Ramos (cell line): ENCODE data around the gene ATOSB.
"Not testable (repeated sequence)": the region's sequence is repeated elsewhere in the genome, so short reads cannot be mapped to it uniquely, and the experiment has no call there.

ENCODE experiments used
- in situ Hi-C: fragments of 300-500 bp; cut with MboI; formaldehyde crosslinking; loops from one replicate; pipeline ENCODE4 v1.14.3; 2022; ENCODE audit warnings: low sequenced_read_pairs; ENCODE audit not compliant: unreplicated experiment

The ATOSB gene, protein sequence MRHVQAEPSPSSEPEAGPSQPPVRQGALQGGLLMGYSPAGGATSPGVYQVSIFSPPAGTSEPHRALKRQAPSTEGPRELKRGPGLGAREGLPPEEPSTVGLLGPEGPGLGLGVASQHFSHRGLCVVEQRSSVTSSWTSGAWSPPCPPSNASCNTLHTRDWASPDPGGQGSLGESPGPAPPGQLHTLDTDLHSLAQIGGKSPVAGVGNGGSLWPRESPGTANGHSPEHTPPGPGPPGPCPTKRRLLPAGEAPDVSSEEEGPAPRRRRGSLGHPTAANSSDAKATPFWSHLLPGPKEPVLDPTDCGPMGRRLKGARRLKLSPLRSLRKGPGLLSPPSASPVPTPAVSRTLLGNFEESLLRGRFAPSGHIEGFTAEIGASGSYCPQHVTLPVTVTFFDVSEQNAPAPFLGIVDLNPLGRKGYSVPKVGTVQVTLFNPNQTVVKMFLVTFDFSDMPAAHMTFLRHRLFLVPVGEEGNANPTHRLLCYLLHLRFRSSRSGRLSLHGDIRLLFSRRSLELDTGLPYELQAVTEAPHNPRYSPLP

DNA sequence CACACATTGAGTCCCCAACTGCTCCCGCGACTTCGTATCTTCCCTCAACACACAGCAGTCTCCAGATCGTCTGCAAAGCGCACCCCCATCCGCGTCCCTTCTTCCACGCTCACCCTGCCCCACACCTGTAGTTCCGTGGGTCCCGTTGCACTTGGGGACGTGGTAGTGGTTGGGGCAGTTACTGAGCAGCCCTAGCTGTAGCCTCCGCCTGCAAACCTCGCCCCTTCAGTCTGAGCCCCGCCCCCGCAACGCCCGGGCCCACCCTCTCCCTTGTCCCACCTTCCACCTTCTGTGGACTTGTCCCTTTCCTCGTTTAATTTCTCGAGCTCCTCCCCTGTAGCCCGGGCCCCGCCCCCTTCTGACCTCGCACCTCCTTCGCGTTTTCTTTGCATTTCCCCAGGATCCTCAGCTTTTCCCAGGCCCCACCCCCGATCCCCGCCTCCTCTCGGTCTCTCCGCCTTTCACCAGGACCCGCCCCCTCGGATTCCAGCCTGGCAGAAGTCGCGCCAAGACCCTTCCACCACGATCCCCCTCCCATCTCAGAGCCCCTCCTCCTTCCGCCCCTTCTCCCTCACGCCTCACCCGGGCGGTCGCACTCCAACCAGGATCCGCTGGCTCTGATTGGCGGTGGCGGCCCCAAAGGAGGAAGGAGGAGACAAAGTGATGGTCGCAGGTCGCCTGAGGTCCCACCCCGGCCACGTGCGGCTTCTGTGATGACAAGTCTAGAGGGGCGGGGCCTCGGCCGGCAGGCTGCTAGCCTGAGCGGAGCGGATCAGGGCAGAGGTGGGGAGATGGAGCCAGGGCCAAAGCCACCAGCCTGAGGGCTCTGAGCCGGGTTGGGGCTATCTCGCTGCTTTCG, at the start of gene ATOSB:
Gene ATOSB, minus strand, starts transcription at position 183 of the 859 bp plus-strand sequence. CDS start 7,588 bp downstream, outside the sequence.
- in situ Hi-C loops = loop anchor here (10.0 kb wide), 1 partner anchor 439 kb away; no protein-coding TSS in a partner anchor

DNA sequence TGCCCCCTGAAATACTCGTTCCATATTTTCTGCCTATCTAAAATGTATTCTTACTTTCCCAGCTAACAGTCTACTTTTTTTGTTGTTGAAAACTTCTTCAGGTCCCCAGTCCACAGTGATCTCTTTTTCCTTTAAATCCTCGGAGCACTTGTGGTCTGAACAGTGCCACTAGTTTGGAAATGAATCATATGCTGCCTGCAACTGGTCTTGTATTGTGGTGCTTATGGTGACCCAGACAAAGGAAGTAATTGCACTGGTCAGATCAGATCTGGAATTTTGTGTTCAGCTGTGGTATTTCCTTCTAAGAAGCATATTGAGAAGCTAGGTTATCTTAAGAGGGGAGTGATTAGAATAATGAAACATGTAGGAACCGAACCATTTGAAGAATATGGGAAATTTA, 49.0 kb upstream of the ATOSB start:
- in situ Hi-C loops = no loop called here

DNA sequence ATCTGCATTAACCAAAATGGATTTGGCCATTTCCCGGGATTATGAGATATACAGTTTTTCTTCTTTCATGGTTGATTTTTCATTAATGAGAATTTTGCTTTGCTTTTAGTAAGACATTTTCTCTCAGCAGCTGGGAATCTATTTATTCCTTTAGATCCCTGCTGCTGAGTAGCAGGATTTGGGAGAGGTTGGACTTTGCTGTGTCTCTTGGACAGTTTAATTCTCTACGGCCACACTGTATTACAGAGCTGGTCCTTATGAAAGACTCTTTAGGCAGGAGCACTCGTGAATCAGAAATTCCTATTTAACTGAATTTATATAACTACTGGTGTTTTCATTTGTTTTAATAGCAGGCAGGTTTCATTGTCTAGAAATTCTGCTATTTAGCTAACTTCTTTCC, 47.8 kb upstream of the ATOSB start:
- in situ Hi-C loops = no loop called here

DNA sequence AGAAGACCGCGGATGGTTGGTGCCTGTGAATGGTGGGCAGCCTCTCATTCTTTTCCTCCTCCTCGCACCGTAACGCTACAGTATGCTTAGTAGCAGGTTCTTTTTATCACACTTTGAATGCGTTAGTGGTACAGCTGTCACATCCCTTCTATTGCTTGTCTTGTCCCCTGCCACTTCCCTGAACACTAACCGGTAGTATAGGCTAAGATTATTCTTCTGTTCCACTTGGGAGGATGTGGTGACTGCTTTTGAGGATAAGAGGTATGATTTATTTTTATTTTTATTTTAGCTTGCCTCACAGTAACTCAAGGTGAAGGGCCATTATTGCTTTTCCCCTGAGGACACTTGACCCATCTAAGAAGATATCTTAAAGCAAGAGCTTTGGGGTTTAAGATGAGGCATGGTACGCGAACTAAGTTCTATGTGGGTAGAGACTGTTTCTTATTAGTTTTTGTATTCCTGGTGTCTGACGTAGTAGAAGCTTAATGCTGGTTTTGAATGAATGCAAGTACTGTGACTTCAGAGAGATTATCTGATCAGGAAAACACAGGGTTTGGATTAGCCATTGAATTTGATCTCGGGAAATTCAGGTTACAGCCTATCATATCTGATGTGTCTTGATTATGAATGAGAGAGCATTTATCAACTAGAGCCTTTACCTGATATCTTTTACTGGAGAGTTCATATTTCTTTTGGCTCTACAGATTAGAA, 47.1 kb upstream of the ATOSB start:
- in situ Hi-C loops = no loop called here

DNA sequence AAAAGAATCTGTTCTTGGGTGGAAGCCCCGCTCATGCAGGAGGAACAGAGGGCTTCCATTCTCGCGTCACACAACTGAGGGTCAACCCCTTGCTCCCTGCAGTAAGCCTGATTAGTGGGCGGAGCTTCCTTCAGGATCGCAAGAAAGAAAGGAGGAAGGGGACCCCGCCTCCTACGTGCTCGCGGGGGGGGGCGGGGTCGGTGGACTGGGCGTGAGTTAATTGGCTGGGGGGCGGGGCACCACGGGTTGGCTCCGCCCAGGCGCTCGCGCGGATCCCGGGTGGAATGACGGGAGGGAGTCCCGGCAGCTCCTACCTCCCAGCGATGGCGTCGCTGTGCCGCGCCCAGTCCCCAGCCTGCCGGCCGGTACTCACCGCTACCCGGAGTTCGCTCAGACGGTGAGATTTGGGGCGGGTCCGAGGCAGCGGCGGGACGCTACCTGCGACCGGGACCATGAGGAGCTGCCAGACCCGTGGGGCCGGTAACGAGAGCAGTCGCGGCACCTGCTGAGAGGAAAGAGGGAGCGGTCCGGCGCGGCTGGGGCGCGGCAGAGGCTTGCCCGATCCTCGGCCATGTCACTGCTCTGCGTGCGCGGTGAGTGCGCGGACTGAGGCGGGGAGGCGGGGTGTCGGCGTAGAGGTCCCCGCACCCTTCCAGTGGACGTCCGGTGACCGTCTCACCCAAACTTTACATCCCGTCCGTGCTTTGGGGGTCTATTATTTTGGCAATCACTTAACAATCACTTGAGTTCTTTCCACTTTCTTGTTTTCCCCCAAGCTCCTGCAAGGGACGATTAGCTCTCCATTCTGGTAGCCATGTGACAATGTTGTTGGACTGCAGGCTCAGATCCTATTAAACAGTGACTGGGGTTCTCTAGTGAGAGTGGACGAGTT, 46.3 kb upstream of the ATOSB start, which contains the start of gene UNC13B:
Gene UNC13B, plus strand, starts transcription at position 297 of the 892 bp plus-strand sequence. Its CDS starts 275 bp downstream, at position 572.
- in situ Hi-C loops = no loop called here

DNA sequence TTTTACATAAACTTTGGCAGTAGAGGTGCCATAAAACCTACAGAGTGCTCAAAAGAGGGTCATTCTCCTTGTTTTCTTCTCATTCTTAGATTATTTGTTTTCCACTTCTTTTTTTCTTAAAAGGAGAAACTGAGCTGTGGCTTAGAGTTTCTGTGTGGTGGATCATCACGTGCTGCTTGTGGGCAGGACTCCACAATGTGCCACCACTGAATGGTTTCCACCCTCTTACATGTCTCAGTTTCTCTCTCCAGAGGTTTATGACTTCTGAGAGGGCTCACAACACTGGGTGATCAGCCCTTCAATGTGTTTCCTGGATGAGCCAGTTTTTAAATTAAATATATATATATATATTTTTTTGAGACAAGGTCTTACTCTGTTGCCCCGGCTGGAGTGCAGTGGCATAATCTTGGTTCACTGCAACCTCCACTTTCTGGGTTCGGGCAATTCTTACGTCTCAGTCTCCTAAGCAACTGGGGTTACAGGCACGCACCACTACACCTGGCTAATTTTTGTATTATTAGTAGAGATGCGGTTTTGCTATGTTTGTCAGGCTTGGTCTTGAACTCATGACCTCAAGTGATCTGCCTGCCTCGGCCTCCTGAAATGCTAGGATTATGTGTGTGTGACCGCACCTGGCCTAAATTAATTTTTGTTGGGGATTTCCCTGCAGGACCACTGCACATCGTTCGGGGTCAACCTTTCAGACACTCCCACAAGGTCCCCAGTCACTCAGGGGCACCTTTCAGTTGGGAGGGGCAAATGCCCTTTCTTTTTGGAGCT, 43.0 kb upstream of the ATOSB start:
- in situ Hi-C loops = no loop called here

DNA sequence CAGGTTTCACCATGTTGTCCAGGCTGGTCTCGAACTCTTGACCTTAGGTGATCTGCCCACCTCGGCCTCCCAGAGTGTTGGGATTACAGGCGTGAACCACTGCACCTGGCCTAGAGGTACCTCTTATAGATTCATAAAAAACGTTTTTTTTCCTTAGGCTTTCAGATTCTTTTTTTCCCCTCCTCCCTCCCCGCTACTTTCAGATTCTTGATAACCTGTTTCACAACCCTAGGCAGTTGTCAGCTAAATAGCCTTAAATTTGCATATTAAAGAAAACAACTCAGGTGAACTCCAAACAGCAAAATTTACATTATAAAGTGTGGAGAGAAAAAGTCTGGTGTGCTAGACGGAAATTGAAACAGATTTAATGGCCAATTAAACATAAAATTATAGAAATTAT, 42.2 kb upstream of the ATOSB start:
- in situ Hi-C loops = not testable (repeated sequence)

DNA sequence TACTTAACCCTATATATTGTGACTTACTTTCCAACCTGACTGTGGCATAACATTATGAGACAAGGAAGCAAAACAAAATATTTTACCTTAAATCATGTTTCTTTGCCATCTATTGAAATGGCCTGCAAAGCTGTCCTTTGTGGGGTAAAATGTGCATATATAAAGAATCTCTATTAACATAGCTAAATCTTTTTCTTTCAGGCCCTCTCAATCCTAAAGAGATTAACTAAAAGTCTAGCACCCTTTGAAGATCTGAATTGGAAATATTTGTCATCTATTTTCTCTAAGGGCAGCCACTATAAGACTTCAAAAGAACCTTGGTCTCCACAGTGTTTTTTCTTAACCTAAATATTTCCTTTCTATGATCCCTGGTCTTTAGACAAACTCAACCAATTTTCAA, 41.1 kb upstream of the ATOSB start:
- in situ Hi-C loops = no loop called here

DNA sequence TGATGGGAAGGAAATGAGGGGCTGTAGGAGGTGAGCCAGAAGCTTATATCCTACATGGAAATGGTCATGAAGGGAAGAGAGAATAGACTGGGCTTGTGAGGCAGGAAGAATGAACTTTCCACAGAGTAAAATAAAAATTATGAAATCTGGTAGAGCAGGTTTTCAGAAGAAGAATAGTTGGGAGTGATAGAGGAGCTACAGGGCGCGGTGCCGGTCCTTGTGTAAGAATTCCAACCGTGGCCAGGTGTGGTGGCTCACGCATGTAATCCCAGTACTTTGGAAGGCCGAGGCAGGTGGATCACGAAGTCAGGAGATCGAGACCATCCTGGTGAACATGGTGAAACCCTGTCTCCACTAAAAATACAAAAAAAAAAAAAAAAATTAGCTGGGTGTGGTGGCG, 37.3 kb upstream of the ATOSB start:
- in situ Hi-C loops = no loop called here

DNA sequence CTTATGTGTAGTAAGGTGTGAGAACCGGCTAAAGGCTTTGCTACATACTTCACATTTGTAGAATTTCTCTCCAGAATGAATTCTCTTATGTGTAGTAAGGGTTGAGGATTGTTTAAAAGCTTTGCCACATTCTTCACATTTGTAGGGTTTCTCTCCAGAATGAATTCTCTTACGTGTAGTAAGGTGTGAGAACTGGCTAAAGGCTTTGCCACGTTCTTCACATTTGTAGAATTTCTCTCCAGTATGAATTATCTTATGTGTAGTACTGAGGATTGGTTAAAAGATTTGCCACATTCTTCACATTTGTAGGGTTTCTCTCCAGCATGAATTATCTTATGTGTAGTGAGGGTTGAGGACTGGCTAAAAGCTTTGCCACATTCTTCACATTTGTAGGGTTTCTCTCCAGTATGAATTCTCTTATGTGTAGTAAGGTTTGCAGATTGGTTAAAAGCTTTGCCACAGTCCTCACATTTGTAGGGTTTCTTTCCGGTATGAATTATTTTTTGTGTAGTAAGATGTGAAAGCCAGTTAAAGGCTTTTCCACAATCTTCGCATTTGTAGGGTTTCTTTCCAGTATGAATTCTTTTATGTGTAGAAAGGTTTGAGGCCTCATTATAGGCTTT, 32.4 kb upstream of the ATOSB start:
- in situ Hi-C loops = not testable (repeated sequence)

DNA sequence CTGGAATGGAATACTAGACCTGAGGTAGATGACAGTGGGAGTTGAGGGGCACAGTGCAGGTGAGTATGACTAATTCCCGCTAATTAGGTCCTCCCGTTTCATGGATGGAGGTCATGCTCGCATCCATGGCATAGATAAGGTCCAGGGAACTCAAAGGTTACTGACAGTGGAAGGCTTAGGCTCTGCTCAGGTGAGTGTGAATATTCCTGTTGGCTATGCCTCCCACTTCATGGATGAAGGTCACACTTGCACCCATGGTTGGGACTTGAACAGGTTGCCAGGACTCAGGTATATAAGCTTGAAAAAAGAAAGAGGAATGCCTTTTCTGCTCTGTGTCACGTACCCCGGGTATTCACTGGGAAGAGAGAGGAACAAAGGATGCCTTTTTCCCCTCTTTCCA, 26.4 kb upstream of the ATOSB start:
- in situ Hi-C loops = no loop called here

DNA sequence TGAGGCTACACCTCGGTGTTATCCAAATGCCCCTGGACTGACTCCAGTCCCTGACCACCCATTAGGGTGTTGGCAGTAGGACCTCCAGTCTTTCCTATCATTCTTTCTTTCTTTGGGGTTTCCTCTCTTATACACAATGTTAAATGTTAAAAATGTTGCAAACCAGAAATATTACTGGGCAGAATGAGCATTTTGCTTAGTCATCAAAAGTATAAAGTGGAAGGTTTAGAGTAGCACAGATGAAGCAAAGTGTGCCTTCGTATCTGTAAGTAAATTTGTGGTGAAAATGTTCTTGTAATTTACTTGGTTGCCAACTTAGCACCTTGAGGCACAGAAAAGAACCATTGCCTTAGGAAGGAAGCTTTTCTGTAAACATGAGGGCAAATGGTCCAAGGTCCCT, 24.4 kb upstream of the ATOSB start:
- in situ Hi-C loops = no loop called here

DNA sequence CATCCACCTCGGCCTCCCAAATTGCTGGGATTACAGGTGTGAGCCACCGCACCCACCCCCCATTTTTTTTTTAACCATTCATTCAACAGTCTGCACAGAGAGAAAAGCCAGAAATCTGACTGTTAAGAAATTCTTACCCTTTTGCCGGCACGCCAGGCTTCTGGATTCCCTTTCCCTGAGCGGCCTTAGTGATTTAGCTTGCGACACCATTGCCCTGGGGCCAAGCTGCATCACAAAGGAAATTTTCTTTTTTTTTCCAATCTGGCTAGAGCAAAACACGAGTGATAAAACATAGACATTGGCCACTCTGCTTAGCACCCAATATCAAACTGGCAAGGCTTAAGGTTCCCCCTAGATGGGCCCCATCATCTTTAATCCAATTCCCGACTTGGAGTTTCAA, 21.2 kb upstream of the ATOSB start:
- in situ Hi-C loops = no loop called here

DNA sequence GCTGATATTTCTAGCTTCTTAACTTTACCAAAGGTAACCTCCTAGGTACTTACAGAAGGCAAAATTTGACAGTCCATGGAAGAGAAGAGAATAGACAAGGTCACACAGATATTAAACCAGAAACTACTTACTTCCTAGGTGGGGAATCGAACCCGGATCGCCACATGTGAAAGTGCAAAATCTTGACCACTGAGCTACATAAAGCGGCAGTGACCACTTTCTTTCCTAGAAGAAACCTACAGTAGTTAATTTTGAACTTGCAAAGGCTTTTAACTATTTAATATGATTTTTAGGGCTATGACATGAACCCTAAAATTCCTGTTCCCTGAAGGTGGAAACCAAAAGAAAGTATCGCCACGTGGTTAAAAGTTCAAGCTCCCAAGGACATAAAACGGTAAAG, 20.3 kb upstream of the ATOSB start:
- in situ Hi-C loops = no loop called here

DNA sequence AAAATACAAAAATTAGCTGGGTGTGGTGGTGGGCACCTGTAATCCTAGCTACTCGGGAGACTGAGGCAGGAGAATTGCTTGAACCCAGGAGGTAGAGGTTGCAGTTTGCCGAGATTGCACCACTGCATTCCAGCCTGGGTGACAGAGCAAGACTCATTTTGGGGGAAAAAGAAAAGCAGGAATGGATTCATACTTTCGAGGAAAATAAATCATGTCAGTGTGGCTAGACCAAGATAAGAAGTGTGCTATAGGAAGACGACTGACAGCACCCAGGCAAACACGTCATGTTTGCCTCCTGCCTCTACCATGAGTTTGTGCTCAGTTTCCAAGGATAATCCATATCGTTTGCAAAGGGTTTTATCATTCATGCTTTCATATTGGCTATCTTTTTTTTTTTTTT, 19.3 kb upstream of the ATOSB start:
- in situ Hi-C loops = no loop called here

DNA sequence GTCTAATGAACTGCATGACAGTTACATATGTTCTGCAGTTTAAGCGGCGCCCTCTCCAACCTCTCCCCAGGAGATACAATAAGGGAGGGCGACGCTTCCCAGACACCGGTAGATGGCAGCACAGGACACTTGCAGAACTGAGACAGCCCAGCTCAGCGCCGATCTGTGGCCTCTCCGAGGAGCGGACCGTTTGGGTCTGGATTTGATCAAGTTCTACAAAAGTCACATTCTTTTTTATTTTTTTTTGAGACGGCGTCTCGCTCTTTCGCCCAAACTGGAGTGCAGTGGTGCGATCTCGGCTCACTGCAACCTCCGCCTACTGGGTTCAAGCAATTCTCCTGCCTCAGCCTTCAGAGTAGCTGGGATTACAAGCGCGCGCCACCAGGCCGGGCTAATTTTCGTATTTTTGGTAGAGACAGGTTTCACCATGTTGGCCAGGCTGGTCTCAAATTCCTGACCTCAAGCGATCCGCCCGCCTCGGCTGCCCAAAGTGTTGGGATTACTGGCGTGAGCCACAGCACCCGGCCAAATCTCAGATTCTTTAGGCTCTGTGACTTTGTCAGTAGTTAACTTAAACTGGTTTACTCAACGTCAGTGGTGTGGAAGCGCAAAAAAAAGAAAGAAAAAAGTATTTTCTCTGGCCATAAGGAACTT, 1.4 kb upstream of the ATOSB start:
- in situ Hi-C loops = loop anchor here (10.0 kb wide), 1 partner anchor 438 kb away; no protein-coding TSS in a partner anchor

DNA sequence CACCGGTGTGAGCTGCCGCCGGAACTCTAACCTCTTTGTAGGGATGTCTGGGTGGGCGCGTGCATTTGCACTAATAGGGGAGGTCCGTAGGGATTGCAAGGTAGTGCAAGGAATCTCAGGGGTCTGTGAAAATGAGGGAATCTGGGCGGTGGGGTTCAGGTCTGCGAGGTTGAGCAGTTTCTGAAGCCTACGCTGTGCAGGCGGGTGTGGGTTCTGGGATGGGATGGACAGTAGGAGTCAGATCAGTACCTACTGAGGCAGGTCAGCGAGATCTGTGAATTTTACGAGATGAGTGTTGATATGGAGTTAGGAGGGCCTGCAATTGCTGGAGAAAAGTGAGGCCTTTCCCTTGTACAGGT, 856 bp upstream of the ATOSB start:
- in situ Hi-C loops = loop anchor here (10.0 kb wide), 1 partner anchor 438 kb away; no protein-coding TSS in a partner anchor
